ENCODE results near the gene KHDC4.
"Not testable (repeated sequence)": the region's sequence is repeated elsewhere in the genome, so short reads cannot be mapped to it uniquely, and the experiment has no call there.

KHDC4 gene

DNA sequence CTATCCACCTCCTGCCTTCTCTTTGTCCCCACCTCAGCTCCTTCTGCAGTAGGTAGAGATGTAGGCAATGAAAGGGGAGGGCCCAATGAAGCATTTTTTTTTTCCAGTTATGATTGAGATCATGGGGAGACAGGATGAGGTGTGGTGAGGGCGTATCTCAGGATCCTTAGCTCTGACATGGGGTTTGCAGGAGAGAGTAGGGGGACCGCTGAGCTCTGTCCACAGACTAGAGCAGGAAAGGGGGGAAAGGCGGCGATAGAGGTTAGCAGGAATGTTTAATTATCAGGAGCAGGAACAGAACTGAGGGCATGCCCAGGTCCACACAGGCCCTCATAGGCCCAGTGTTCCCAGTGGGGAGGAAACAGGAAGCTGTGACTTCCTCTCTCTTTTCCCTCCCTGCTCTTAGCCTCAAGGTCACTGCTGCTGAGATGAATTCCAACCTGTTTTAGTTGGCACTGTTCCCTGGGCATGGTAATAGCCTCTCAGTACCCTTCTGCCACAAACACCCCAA is 6.3 kb upstream of the KHDC4 start:
- FAIRE-seq = no peak

DNA sequence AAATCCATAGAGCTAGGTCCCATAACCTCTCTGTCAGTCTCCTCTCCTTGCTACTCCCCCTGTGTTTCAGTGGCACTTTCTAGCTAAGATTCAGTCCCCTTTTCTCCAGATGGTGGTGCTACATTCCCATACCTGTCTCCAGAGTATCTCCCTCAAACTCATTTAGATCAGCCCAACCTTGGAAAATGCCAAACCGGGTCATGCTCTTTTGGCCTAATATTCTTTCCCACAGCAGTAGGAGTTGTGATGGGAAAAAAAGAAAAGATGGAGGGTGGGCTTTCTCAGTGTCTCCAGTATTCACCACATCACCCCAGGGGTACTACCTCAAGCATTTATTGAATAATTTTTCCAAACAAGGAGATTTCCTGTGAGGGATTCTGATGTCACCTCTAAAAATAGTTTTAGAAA is 4.0 kb upstream of the KHDC4 start:
- FAIRE-seq = peak; percentile 43

DNA sequence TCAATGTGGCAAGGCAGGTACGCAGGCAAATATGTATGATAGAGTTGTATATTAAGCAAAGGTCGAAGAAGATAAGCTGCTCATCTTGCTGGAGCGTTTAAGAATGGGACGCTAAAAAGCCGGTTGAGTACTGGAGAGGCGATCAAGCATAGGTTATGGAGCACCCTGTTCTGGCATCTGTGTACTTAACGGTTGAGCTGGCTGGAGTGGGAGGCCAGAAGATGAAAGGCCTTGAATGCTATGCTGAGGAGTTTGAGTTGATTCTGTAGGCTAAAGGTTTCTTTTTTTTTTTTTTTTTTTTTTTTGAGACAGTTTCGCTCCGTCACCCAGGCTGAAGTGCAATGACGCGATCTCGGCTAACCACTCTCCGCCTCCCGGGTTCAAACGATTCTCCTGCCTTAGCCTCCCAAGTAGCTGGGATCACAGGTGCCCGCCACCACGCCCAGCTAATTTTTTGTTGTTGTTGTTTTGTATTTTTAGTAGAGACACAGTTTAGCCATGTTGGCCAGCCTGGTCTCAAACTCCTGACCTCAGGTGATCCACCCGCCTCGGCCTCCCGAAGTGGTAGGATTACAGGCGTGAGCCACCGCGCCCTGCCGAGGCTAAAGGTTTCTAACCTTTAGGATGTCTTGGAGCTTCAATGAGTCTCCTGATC is 850 bp upstream of the KHDC4 start:
- no peak for FAIRE-seq

DNA sequence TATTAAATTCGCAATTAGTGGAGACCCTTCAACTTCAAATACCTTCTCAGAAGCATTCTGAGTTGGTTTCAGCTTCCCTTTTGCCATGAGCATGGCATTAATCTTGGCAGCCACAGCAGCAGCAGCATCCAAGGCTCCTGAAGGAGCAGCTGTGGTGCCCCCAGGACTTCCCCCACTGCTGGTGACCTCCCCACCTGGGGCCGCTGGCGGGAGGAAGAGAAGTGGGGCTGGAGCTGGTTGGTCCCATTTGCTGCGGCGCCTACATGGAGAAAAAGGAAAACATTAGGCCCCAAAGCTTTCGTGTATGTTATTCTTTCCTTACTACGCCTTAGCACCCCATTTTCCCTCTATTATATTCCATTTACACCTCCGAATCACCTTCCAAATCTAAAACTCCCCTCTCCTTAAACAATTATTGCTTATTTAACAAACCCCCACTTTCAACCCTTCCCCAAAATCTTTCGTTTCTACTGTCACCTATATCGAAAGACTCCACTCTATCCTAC is 569 bp downstream of the KHDC4 start:
- FAIRE-seq = no peak

DNA sequence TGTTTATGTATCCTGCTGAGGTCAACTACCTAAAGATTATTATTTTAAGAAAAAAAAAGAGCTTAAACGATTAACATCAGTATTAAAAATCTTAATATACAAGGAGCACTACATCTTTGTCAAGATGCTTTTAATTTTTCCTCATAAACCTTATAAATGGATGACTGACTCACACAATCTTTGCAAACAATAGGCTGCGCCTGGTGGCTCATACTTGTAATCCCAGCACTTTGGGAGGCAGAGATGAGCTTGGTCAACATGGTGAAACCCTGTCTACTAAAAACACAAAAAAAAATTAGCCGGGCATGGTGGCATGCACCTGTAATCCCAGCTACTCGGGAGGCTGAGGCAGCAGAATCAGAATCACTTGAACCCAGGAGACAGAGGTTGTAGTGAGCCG is 1.7 kb downstream of the KHDC4 start:
- FAIRE-seq = no peak

DNA sequence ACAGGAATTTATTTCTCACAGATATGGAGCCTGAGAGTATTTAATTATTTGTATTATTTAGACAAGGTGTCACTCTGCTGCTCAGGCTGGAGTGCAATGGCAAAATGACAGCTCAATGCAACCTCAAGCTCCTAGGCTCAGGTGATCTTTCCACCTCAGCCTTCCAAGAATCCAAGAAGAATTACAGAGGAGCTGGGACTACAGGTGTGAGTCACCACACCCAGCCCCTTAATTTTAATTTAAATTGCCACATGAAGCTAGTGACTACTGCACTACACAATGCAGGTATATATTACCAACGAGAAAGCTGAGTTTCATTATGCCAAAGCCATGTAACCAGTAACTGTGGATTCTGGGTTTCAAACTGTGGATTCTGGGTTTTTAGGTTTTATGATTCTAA is 2.1 kb downstream of the KHDC4 start:
- FAIRE-seq = no peak

DNA sequence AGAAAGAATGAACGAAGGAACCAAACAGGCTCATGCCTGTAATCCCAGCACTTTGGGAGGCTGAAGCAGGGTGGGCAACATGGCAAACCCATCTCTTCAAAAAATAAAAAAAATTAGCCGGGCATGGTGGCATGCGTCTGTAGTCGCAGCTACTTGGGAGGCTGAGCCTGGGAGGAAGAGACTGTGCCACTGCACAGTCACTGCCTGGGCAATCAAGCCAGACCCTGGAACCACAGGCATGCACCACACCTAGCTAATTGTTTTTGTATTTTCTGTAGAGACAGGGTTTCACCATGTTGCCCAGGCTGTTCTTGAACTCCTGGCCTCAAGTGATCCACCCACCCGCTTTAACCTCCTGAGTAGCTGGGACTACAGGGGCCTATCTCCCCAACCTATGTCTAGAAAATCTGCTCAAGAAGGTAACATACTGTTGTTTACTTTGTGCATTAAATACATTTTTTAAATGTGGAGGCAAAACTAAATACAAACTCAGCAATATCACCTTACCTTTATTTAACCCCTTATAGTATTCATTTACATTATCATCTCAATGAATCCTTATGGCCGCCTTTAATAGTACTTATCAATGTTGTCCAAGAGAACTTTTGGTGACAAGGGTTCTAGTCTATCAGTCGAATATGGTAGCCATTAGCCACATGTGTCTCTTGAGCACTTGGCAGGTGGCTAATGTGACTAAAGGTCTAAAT is 2.7 kb downstream of the KHDC4 start:
- FAIRE-seq = no peak

DNA sequence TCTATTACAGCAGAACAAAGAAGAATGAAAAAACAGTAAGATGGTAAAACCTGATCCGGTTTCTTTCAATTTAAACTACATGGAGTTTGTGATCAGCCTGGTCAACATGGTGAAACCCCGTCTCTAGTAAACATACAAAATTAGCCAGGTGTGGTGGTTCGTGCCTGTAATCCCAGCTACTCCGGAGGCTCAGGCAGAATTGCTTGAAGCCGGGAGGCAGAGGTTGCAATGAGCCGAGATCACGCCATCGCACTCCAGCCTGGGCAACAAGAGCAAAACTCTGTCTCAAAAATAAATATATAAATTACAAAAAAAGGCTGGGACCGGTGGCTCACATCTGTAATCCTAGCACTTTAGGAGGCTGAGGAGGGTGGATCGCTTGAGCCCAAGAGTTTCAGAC is 3.5 kb downstream of the KHDC4 start:
- not testable (repeated sequence) for FAIRE-seq

DNA sequence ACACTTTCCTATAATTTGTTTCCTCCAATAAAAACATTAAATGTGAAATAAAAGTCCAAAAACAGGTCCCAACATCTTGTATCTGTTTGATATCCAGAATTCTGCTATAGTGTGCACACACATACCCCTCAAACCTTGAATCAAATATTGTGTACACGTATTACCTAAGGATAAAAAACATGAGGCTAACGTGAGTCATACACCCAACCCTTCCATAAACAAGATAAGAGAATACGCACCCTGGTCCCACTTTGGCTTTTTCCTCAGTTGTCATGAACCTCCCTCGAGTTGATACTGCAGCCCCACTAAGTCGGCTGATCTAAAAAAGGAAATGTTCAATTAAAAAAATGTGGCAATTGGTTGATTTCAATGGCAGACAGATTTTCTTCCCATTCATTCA is 5.2 kb downstream of the KHDC4 start:
- FAIRE-seq = no peak

DNA sequence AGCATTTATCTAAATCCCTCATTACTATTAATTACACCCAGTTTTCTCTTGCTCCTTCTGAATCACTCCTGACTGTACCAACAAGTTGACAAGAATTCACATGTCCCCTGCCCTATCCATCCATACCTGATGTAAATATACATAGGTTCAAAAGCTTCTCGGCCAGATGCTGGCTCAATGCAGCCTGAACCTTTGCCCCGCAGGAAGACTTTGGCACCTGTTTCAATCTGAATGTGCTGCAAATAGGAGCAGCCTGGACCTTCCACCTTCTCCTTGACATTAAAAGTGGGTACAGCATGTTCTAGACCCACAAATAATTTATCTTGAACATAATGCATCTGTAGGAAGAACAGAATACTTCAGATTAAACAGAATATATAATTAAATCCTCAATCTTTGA is 8.7 kb downstream of the KHDC4 start:
- FAIRE-seq = no peak

DNA sequence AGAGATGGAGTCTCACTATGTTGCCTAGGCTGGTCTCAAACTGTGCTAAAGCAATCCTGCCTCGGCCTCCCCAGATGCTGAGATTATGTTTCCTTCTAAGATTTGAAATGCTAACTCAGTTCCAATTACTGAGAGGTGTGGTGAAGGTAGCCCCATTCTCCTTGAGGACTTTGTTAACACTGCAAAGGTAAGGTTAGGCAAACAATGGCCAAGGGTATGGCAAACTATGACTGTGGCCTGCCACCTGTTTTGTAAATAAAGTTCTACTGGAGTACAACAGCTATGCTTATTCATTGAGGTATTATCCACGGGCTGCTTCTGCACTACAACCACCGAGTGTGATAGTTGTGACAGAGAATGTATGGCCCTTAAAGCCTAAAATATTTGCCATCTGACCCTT is 13.5 kb downstream of the KHDC4 start:
- no peak for FAIRE-seq

DNA sequence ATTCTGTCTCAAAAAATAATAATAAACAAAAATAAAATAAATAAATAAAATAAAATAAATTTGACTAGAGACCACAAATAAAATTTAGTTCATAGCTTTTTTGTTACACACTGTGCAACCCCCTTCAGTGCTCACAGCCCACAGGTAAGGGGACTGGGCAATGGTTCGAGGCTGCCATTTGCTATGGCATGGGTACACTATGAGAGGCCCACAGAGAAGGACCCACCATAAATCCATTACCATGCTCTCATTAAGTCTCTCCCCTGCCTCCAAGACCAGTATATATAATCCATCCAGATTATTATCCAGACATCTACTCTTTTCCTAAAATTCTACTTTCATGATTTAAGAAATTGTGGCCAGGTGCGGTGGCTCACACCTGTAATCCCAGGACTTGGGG is 14.4 kb downstream of the KHDC4 start:
- no peak for FAIRE-seq

DNA sequence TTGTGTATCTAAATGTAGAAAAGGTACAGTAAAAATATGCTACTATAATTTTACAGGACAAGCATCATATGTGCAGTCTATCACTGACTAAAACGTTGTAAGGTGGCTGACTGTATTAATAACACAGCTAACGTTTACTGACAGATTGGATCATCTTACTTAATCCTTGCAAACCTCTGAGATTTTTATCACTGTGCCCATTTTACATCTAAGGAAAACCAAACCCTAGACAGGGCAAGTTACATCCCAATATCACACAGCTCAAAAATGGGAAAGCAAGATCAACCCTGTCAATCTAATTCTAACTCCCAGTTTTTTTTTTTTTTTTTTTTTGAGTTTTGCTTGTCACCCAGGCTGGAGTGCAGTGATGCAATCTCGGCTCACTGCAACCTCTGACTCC is 15.6 kb downstream of the KHDC4 start:
- no peak for FAIRE-seq

DNA sequence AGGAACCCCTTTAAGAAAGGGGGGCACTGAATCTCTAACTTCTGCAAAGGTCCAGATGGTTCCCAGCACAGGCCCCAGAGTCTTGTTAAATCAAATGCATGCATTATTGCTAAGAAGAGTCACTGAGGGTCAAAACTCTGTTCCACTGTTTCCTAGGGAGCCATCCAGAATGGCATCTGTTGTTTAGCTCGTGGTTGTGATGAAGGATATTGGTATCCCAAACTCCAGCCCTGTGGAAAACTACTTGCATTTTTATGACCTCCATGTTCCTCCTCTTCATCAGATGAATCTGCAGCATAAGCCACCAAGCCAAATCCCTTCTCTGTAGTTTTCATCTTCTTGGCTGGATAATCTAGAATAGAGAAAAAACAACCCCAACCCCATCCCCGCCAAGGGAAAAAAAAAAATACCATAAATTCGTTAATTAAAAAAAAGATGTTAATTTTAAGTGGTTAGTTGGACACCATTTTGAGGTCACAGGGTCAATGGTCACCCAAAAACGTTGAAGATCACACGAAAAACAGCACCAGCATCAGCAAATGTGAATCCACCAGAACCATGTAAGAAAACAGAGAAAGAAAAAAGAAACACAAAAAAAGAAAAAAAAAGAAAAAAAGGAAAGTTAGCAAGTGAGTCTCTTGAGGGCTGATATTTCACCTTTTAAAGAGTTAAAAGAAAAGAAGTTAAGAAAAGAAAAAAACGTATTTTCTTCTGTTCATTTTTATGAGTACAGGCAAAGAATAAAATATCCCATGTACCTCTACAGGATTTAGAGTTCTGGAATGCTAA is 20.1 kb downstream of the KHDC4 start:
- FAIRE-seq = no peak

DNA sequence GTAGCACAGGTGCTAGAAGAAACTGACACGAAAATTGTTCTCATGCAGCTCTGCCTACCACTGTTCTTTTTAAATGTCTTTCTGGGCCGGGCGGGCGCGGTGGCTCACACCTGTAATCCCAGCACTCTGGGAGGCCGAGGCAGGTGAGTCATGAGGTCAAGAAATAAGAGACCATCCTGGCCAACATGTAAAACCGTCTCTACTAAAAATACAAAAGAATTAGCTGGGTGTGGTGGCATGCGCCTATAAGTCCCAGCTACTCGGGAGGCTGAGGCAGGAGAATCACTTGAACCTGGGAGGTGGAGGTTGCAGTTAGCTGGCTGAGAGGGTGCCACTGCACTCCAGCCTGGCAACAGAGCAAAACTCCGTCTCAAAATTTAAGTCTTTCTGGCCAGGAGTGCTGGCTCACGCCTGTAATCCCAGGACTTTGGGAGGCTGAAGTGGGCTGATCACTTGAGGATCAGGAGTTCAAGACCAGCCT is 22.1 kb downstream of the KHDC4 start:
- no peak for FAIRE-seq

DNA sequence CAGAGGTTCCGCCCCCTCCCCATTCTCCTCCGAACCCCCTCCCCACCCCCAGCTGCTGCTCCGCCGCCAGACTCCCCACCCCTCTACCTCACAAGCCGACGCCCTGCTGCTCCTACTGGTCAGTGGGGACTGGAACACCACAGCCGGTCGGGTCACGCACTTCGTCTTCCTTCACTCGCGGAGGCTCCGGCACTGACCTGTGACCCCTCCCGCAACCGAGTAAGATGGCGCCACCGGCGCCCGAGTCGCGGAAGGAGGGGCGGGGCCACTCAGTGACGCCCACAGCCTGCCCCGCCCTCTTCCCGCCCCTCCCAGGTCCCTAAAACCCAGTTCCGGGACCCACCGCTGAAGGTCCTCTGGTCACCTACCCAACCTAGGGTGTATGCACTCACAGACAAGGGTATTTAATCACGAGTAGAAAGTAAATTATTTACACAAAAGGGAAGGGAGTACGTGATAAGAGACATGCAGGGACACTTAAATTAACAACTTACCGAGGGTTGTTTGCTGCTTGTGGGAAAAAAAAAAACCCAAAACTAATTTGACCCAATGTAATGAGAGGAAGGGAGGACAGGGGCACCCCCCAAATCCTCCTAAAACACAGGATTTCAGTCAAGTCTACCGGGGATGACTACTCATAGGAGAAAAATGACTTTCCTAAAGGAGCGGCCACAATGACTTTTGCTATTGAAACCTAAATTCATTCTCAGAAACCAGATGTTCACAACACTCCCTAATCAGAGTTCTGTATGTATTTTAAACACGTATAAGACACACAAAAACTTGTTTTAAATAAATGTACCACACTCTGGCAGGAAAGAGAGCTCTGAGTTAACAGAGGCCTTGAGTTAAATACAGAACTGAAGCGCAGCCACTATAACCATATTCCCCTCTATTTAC is 22.8 kb downstream of the KHDC4 start, which contains the start of gene RIT1:
TSS of gene RIT1 (minus strand) at position 194 of the 900 bp plus-strand sequence. CDS start 588 bp downstream, outside the sequence.
- no peak for FAIRE-seq

DNA sequence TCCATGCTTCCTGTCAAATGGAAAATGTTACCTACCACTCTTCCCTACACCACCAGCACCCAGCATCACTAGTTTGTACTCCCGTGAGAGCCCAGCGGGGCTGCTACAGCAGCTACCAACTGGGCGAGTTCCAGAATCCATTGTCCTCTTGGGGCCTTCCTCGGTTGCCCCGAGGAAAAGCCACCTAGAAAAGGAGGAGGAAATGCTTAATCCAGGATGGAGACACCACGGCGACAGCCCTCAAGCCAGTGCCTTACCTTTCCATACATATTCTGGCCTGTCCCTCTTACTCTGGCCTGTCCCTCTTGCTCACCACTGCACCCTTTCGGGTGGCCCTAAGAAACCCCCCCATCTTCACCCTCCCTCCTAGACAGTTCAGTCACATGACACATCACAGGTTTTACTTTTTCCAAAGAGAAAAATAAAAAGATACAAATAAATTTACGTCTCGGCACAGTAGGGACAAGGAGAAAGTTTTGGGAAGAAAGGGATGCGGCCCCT is 23.5 kb downstream of the KHDC4 start:
- FAIRE-seq = no peak

DNA sequence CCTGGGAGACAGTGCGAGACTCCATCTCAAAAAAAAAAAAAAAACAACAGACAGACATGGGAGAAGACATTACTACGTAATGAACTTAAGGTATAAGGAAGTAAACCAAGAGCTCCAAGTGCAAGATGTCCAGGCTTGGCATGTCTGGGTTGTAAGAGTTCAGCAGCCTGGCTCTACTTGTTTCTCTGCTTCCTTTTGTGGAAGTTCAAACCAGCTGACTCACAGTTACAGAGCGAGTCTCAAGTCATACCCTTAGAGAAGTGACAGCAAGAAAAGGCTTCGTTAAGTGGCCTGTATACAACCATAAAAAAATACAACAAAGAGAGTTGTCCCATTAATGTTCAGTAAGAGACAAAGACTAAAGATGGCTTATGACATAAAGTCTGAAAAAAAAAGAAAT is 24.3 kb downstream of the KHDC4 start:
- no peak for FAIRE-seq

DNA sequence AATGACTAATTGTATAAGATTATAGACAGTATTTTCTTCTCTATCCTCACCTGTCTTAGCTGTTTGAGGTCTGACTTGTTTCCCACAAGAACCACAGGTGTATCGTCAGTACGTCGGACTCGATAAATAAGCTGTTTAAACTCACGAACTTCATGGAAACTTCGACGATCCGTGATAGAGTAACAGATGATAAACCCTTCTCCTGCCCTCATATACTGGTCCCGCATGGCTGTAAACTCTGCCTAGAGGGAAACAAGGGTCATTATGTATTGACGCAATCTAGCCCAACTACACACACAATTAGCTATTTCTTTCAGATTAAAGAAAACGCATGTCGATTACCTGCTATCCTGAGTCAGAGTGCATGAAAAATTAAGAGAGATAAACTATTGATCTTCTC is 30.0 kb downstream of the KHDC4 start:
- no peak for FAIRE-seq

DNA sequence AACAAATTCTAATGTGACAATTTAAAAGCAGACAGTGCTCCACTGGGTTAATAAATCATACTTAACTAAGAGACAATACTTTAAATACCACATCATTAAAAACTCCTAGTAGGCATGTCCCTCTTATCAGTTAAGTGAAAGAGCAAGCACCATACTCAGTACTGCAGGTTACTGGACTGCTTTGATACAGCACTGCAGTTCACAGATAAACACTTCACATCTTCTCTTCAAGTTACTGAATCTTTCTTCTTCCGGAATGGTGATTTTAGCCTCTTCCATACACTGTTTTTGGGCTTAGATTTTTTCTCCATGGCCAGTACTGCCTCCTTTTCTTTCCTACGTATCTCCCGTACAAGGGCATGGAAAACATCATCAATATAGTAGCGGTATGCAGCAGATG is 34.1 kb downstream of the KHDC4 start:
- no peak for FAIRE-seq

DNA sequence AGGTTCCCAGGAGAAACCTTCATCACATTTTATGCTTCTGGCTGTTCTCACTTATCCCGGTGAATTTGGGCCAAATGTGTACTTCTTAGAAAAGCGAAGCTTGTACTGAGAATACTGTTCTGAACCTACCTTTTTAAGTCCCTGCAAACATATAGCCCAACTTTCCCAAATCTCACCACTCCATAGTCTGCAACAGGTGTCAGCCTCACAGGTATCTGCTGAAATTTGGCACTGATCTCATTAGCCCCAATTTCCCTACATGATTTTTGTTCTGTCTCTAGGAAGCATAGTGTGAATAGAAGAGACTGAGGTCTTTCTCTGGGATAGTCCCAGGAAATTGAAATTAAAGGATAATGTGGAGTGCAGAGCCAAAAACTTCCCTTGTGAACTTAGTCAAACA is 34.5 kb downstream of the KHDC4 start:
- no peak for FAIRE-seq

DNA sequence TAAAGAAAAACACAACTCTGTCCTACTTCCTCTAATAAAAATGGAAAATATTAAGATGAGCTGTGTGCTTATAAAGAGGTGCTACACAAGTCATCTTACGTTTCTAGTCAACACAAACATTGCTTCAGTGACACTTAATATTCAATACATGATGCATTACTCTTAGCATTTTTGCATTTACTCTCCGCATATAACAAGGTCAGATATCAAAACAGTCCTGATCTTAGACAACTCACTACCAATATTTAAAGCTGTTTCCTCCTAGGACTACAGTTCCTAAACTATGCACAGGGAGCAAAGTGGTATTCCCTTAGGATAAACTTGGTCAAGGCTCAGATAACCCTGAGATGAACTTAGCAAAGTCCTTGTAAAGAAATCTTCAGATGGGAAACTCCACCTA is 35.3 kb downstream of the KHDC4 start:
- no peak for FAIRE-seq
